ENCODE measurements around the gene SDC4.

Gene SDC4

GRCh38 chr20:45339799-45340198 lies 8.4 kb downstream of the SDC4 start:
- H3K4me3 ChIP-seq (ENCODE audit: low read depth, low read length), result no peak overlapping the region
- DNase-seq (ENCODE audit: low read depth), result no peak
- TF ChIP-seq CTCF (IDR thresholded peaks at IDR 0.05; ENCODE audit: low read depth, low read length, missing control alignments), result no peak

GRCh38 chr20:45339084-45339483 lies 9.1 kb downstream of the SDC4 start:
- DNase-seq (ENCODE audit: low read depth), result no peak
- no peak for TF ChIP-seq CTCF (IDR thresholded peaks at IDR 0.05; ENCODE audit: low read depth, low read length, missing control alignments)
- no peak overlapping the region for H3K4me3 ChIP-seq (ENCODE audit: low read depth, low read length)

- no peak for TF ChIP-seq CTCF (IDR thresholded peaks at IDR 0.05; ENCODE audit: low read depth, low read length, missing control alignments)
- no peak overlapping the region for H3K4me3 ChIP-seq (ENCODE audit: low read depth, low read length)
- DNase-seq (ENCODE audit: low read depth), result no peak
Measured at GRCh38 chr20:45338121-45339030, 9.8 kb downstream of the SDC4 start.

- H3K4me3 ChIP-seq (ENCODE audit: low read depth, low read length), result no peak overlapping the region
- no peak for DNase-seq (ENCODE audit: low read depth)
- TF ChIP-seq CTCF (IDR thresholded peaks at IDR 0.05; ENCODE audit: low read depth, low read length, missing control alignments), result no peak
Measured at GRCh38 chr20:45337367-45338120, 10.7 kb downstream of the SDC4 start.

GRCh38 chr20:45336530-45337366 lies 11.5 kb downstream of the SDC4 start:
- no peak for DNase-seq (ENCODE audit: low read depth)
- TF ChIP-seq CTCF (IDR thresholded peaks at IDR 0.05; ENCODE audit: low read depth, low read length, missing control alignments), result no peak
- H3K4me3 ChIP-seq (ENCODE audit: low read depth, low read length), result no peak overlapping the region

- no peak for DNase-seq (ENCODE audit: low read depth)
- no peak overlapping the region for H3K4me3 ChIP-seq (ENCODE audit: low read depth, low read length)
- no peak for TF ChIP-seq CTCF (IDR thresholded peaks at IDR 0.05; ENCODE audit: low read depth, low read length, missing control alignments)
Measured at GRCh38 chr20:45330476-45330875, 17.7 kb downstream of the SDC4 start.

Measured in GM12864 (cell line).